Upper lobe of left lung (tissue), 4 donors: ENCODE measurements around the gene DDHD1.

Source experiments
- CTCF ChIP-seq, 6 experiments: fragments of 450-650 bp in 4 of 6; fragments of 200-600 bp in 2 of 6; sonication (generic) in 2 of 6; IDR thresholded peaks; one replicate each; pipeline ENCODE4 v1.5.1; 2016 to 2019; ENCODE audit warnings: antibody characterized with exemption in 6 of 6
- EP300 ChIP-seq, 4 donors: sonication (generic); formaldehyde crosslinking; IDR thresholded peaks; one replicate each; pipeline ENCODE4 v1.5.1; 2017; ENCODE audit warnings: antibody characterized with exemption in 4 of 4, control low read depth in 2 of 4
- POLR2A ChIP-seq, 4 donors: fragments of 450-650 bp; IDR thresholded peaks; one replicate each; pipeline ENCODE4 v1.5.1; 2016 to 2017; ENCODE audit warnings: antibody characterized with exemption in 4 of 4, mild to moderate bottlenecking in 2 of 4
- POLR2AphosphoS5 ChIP-seq, 2 donors: sonication (generic); formaldehyde crosslinking; IDR thresholded peaks; one replicate each; pipeline ENCODE4 v1.5.1; 2017; ENCODE audit warnings: antibody characterized with exemption in 2 of 2

- no peak for TF ChIP-seq CTCF (IDR thresholded peaks at IDR 0.05)
- TF ChIP-seq POLR2AphosphoS5 (IDR thresholded peaks at IDR 0.05) = no peak
- TF ChIP-seq POLR2A (IDR thresholded peaks at IDR 0.05) = no peak
- TF ChIP-seq EP300 (IDR thresholded peaks at IDR 0.05) = no peak
Observed at GRCh38 chr14:53017837-53018236, 135.3 kb downstream of the DDHD1 start.
